ENCODE measurements around the gene SCUBE2.

- TF ChIP-seq, protein P1, sequence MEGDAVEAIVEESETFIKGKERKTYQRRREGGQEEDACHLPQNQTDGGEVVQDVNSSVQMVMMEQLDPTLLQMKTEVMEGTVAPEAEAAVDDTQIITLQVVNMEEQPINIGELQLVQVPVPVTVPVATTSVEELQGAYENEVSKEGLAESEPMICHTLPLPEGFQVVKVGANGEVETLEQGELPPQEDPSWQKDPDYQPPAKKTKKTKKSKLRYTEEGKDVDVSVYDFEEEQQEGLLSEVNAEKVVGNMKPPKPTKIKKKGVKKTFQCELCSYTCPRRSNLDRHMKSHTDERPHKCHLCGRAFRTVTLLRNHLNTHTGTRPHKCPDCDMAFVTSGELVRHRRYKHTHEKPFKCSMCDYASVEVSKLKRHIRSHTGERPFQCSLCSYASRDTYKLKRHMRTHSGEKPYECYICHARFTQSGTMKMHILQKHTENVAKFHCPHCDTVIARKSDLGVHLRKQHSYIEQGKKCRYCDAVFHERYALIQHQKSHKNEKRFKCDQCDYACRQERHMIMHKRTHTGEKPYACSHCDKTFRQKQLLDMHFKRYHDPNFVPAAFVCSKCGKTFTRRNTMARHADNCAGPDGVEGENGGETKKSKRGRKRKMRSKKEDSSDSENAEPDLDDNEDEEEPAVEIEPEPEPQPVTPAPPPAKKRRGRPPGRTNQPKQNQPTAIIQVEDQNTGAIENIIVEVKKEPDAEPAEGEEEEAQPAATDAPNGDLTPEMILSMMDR (IDR thresholded peaks at IDR 0.05), result no peak
- TF ChIP-seq AFF4 (CRISPR knock-in tag; IDR thresholded peaks at IDR 0.05; ENCODE audit: borderline replicate concordance) (no peak), KAT7 (CRISPR knock-in tag; IDR thresholded peaks at IDR 0.05; ENCODE audit: borderline replicate concordance) (no peak)
These were observed 70.5 kb downstream of the SCUBE2 start for GRCh38 chr11:9020916-9021315.

Data from WTC11 (cell line).